Stimulated activated CD4-positive, alpha-beta T cell treated with anti-CD3 and anti-CD28 coated beads, Interleukin-1b, Interleukin-23, amount 100 ng/mL, for 48 hours (primary cell): ENCODE measurements around the gene LPAR3.
A peak's percentile ranks its signal among the peaks of the same experiment; 100 is the strongest.
"Not testable (repeated sequence)": the region's sequence is repeated elsewhere in the genome, so short reads cannot be mapped to it uniquely, and the experiment has no call there.

Experiments
- DNase-seq: peaks from one replicate; pipeline ENCODE4 v3.0.0-alpha.2; 2020

LPAR3 gene

GRCh38 chr1:84892705-84893618 lies at the start of gene LPAR3:
Gene LPAR3, minus strand, starts transcription at chr1:84893206. Its CDS starts 27,086 bp downstream, at chr1:84866120.
- peak; percentile 5 for DNase-seq

GRCh38 chr1:84941843-84942242 lies 48.8 kb upstream of the LPAR3 start:
- DNase-seq, result no peak

- DNase-seq, result no peak
Measured at GRCh38 chr1:84940481-84940880, 47.5 kb upstream of the LPAR3 start.

- no peak for DNase-seq
Measured at GRCh38 chr1:84939761-84940160, 46.8 kb upstream of the LPAR3 start.

- DNase-seq, result no peak
Measured at GRCh38 chr1:84939151-84939550, 46.1 kb upstream of the LPAR3 start.

- DNase-seq, result no peak
Measured at GRCh38 chr1:84936116-84936810, 43.3 kb upstream of the LPAR3 start.

GRCh38 chr1:84933011-84933611 lies 40.1 kb upstream of the LPAR3 start:
- DNase-seq, result no peak

GRCh38 chr1:84930831-84931230 lies 37.8 kb upstream of the LPAR3 start:
- no peak for DNase-seq

- no peak for DNase-seq
Measured at GRCh38 chr1:84930329-84930728, 37.3 kb upstream of the LPAR3 start.

- DNase-seq, result no peak
Measured at GRCh38 chr1:84929581-84929980, 36.6 kb upstream of the LPAR3 start.

- no peak for DNase-seq
Measured at GRCh38 chr1:84928979-84929378, 36.0 kb upstream of the LPAR3 start.

GRCh38 chr1:84923317-84923716 lies 30.3 kb upstream of the LPAR3 start:
- no peak for DNase-seq

- no peak for DNase-seq
Measured at GRCh38 chr1:84920159-84920558, 27.2 kb upstream of the LPAR3 start.

GRCh38 chr1:84919461-84919970 lies 26.5 kb upstream of the LPAR3 start:
- no peak for DNase-seq

- DNase-seq, result no peak
Measured at GRCh38 chr1:84918726-84919336, 25.8 kb upstream of the LPAR3 start.

GRCh38 chr1:84916897-84917296 lies 23.9 kb upstream of the LPAR3 start:
- no peak for DNase-seq

GRCh38 chr1:84913555-84913892 lies 20.5 kb upstream of the LPAR3 start:
- DNase-seq, result no peak

- no peak for DNase-seq
Measured at GRCh38 chr1:84912726-84913554, 19.9 kb upstream of the LPAR3 start.

- DNase-seq, result not testable (repeated sequence)
Measured at GRCh38 chr1:84908746-84909464, 15.9 kb upstream of the LPAR3 start.

- no peak for DNase-seq
Measured at GRCh38 chr1:84907095-84907827, 14.3 kb upstream of the LPAR3 start.

GRCh38 chr1:84902727-84903126 lies 9.7 kb upstream of the LPAR3 start:
- not testable (repeated sequence) for DNase-seq
